ENCODE data around the gene LAMC2. TPM values are rescaled to one million over a fixed set of nuclear protein-coding genes. Genes with fewer than 3 reads are reported as not detected.

Gene LAMC2
- total and polyA plus RNA-seq, 10 of the 15 experiments (the other 5 are each of a cell fraction or from before 2014, with no cell fraction given): 0.27 to 1.5 (median 0.92) TPM

- FAIRE-seq (no peak), DNase-seq (ENCODE audit: low read depth, low spot score) (no peak), ATAC-seq (no peak)
- H4K20me1 ChIP-seq (ENCODE audit: control insufficient read depth, insufficient read depth): no peaks in the 10 kb centered on the region
- 59% methylated on average over 9 of the region's 9 CpGs for WGBS (ENCODE audit: insufficient coverage, insufficient replicate concordance, low lambda C conversion rate, missing lambda C conversion rate)
- no peak overlapping the region for H3K27ac ChIP-seq (ENCODE audit: control insufficient read depth, insufficient read depth)
- intact Hi-C loops (cut with micrococcal nuclease; ENCODE audit: unreplicated experiment) (no loop called here), in situ Hi-C loops (cut with MboI) (no loop called here)
- ChIA-PET SMC1A (ENCODE audit: uncharacterized antibody, unreplicated experiment) (no interaction called here), RAD21 (ENCODE audit: unreplicated experiment) (no interaction called here), POLR2A (no interaction called here), CTCF (no interaction called here)
- H3K9me3 ChIP-seq (replicated peaks; ENCODE audit: control insufficient read depth, insufficient read depth, low read length): no peaks in the 10 kb centered on the region
- H2AFZ ChIP-seq (ENCODE audit: control insufficient read depth, low read depth, low read length): no peak overlapping the region
- no peak overlapping the region for H3K9ac ChIP-seq (ENCODE audit: control insufficient read depth, insufficient read depth, low read length)
- H3K4me3 ChIP-seq: no peak overlapping the region
- H3K36me3 ChIP-seq (ENCODE audit: control insufficient read depth in 2 of 2, insufficient read depth in 2 of 2, low read length in 1 of 2): no peaks in the 10 kb centered on the region
- no peak overlapping the region for H3K4me2 ChIP-seq (ENCODE audit: control insufficient read depth, insufficient read depth)
- no TSS peak for BruUV-seq (replicated peaks)
- H3K27me3 ChIP-seq (replicated peaks in 1 of 2; ENCODE audit: control insufficient read depth in 2 of 2, insufficient read depth in 2 of 2, low read length in 1 of 2): no peaks in the 10 kb centered on the region
- H3K79me2 ChIP-seq (ENCODE audit: control insufficient read depth, insufficient read depth, low read length): no peaks in the 10 kb centered on the region
- peaks cover 2% of the 10 kb centered on the region; the same call in 1 of the 2 replicates for H3K4me1 ChIP-seq (ENCODE audit: control insufficient read depth, insufficient read depth, low read length)
- TF ChIP-seq PRDM15 (CRISPR knock-in tag; IDR thresholded peaks at IDR 0.05): no peak
- no peak for TF ChIP-seq ZSCAN29 (IDR thresholded peaks at IDR 0.05)
- no peak for TF ChIP-seq E2F4 (IDR thresholded peaks at IDR 0.05; ENCODE audit: low read depth, low read length)
- no peak for TF ChIP-seq KDM1A (IDR thresholded peaks at IDR 0.05; ENCODE audit: borderline replicate concordance)
- no peak for TF ChIP-seq PAX8 (IDR thresholded peaks at IDR 0.05)
- no peak for TF ChIP-seq GABPA (IDR thresholded peaks at IDR 0.05; ENCODE audit: low read depth)
- TF ChIP-seq LARP7 (IDR thresholded peaks at IDR 0.05): no peak
- TF ChIP-seq POU2F2 (IDR thresholded peaks at IDR 0.05; ENCODE audit: borderline replicate concordance, low read depth, low read length): no peak
- TF ChIP-seq EZH2 (IDR thresholded peaks at IDR 0.05; ENCODE audit: borderline replicate concordance, control insufficient read depth, low read depth, low read length): no peak
- TF ChIP-seq CEBPZ (IDR thresholded peaks at IDR 0.05; ENCODE audit: low read depth, low read length): no peak
- TF ChIP-seq KLF5 (IDR thresholded peaks at IDR 0.05; ENCODE audit: partially characterized antibody): no peak
- TF ChIP-seq ASH2L (IDR thresholded peaks at IDR 0.05; ENCODE audit: borderline replicate concordance, low read depth): no peak
- no peak for TF ChIP-seq SIN3A (IDR thresholded peaks at IDR 0.05; ENCODE audit: low read depth, low read length)
- TF ChIP-seq CHD4 (IDR thresholded peaks at IDR 0.05): no peak
- TF ChIP-seq TCF3 (IDR thresholded peaks at IDR 0.05; ENCODE audit: borderline replicate concordance, insufficient read depth, low read depth, low read length): no peak
- no peak for TF ChIP-seq SIX5 (IDR thresholded peaks at IDR 0.05; ENCODE audit: low read depth, low read length, severe bottlenecking)
Observed at GRCh38 chr1:183200451-183200850, 14.4 kb downstream of the LAMC2 start.
